Dendritic cell treated with granulocyte-macrophage colony-stimulating factor and Interleukin-4, amounts not matched to agents 40 ng/mL and 50 ng/mL, for 4 days (primary cell): ENCODE results near the gene GRHL1.

Experiments
- H3K27ac Mint-ChIP-seq: one replicate; pipeline ENCODE4 v1.8.0; 2022; ENCODE audit warnings: mild to moderate bottlenecking, mixed read lengths
- H3K27me3 Mint-ChIP-seq: one replicate; pipeline ENCODE4 v1.8.0; 2022; ENCODE audit warnings: mild to moderate bottlenecking, mixed read lengths
- H3K36me3 Mint-ChIP-seq: one replicate; pipeline ENCODE4 v1.8.0; 2022; ENCODE audit warnings: low read depth, mixed read lengths
- H3K4me1 Mint-ChIP-seq: one replicate; pipeline ENCODE4 v1.8.0; 2022; ENCODE audit warnings: low read depth, mixed read lengths
- H3K4me3 Mint-ChIP-seq: one replicate; pipeline ENCODE4 v1.8.0; 2022; ENCODE audit warnings: mild to moderate bottlenecking, moderate library complexity, mixed read lengths
- H3K9me3 Mint-ChIP-seq: one replicate; pipeline ENCODE4 v1.8.0; 2022; ENCODE audit warnings: mixed read lengths
- intact Hi-C: fragments of 100-400 bp; cut with micrococcal nuclease; formaldehyde crosslinking; loops from one replicate; pipeline ENCODE4 v1.15.0; 2022

The GRHL1 gene

DNA sequence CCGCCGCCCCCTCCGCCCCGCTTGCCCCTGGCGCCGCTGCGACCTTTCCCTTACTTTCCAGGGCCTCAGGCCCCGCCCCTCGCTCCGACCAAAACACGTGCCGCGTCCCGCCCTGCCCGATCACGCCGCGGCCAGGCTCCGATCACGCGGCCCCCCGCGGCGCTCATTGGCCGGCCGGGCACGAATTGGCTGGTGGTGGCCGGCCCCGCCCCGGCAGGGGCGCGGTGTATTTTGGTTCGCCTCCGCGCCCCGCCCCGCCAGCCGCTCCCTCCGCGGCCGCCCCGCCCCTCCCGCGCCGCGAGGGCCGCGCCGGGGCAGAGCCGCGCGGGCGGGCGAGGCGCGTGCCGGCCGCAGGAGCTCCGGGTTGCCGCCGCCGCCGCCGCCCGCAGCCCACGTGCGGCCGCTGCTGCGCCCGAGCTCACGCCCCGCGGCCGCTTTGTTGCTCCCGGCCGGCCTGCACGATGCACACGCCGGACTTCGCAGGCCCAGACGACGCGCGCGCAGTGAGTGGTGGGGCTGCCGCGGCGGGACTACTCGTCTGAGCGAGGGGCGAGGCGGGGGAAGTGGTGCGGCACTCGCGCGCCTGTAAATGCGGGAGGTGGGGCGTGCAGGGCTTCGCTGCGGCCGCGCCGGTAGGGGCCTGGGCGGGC, 91.9 kb downstream of the GRHL1 start, which contains the start of gene KLF11:
Gene KLF11, plus strand, starts transcription at position 295 of the 650 bp plus-strand sequence. Its CDS starts 167 bp downstream, at position 462.
- H3K9me3 Mint-ChIP-seq: no peaks in the 10 kb centered on the region
- peaks cover 80% of the 10 kb centered on the region for H3K4me1 Mint-ChIP-seq
- peak within 1 kb of the TSS; percentile 91 for H3K27ac Mint-ChIP-seq
- H3K36me3 Mint-ChIP-seq: peaks cover 65% of the 10 kb centered on the region
- peaks cover 14% of the 10 kb centered on the region for H3K27me3 Mint-ChIP-seq
- intact Hi-C loops: loop anchor here (2.0 kb wide), 1 partner anchor 53 kb away; no protein-coding TSS in a partner anchor
- H3K4me3 Mint-ChIP-seq: peak within 1 kb of the TSS; percentile 85

DNA sequence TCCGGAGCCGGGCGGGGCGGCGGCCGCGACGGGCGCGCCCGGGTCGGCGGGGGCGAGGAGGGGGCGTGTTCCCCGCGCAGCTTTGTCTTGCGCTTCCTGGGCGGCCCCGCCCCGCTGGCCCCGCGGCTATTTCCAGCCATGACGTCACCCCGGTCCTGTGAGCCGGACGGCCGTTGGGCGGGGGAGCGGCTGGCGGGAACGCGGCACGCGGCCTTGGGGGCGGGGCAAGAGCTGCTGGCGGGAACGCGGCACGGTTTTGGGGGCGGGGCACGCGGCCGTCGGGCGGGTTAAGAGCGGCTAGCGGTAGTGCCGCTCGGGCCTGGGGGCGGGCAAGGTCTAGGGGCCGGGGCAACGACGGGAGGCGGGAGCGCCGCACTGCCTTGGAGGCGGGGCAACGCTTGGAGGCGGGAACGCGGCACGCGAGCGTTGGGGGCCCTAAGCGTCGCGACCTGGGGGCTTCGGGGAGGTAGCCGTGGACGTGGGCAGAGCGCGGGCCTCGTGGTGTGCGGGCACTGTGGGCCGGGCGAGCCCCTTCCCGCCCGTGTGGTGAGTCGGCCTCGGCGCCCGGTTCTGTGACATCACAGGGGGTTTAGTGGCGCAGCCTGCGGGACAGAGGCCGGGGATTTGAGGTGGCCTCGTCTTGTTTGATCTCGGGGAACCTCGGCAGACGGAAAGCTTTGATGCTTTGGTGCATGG, 92.6 kb downstream of the GRHL1 start:
- peaks cover 14% of the 10 kb centered on the region for H3K27me3 Mint-ChIP-seq
- intact Hi-C loops: loop anchor here (1.0 to 2.0 kb wide), 2 partner anchors 8 to 53 kb away; no protein-coding TSS in a partner anchor
- no peaks in the 10 kb centered on the region for H3K9me3 Mint-ChIP-seq
- H3K36me3 Mint-ChIP-seq: peaks cover 66% of the 10 kb centered on the region
- peak overlapping the region; percentile 77 for H3K4me3 Mint-ChIP-seq
- peak overlapping the region; percentile 91 for H3K27ac Mint-ChIP-seq
- peaks cover 75% of the 10 kb centered on the region for H3K4me1 Mint-ChIP-seq

DNA sequence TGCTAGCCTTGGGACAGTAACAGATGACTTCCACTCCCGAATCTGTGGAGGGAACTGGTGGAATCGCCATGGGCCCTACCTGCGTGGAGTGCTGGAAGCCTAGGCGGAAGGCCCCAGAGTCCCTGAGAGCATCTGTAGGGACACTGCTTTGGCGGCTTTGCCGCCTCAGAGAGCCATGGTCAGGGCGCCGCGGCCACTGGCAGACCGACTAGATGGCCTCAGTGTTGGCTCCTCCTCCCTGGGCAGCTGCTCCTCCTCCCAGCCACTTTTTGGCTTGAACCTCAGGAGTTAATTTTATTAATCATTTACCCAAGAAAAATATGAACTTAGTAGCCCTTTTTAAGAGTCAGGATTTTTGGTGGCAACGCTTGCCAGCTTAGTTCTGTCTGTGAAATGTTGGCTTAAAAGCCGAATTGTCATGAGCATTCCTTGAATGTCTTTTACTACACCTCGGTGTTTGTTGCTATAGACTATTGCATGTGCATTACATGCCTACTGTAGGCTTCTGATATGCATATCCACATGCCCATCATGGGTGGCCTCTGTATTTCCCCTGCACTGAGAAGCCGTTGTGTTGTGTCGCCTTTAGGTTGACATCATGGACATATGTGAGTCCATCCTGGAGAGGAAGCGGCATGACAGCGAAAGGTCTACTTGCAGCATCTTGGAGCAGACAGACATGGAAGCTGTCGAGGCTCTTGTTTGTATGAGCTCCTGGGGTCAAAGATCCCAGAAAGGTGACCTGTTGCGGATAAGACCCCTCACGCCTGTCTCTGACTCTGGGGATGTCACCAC, 94.3 kb downstream of the GRHL1 start:
- Mint-ChIP-seq H3K4me1 (peaks cover 71% of the 10 kb centered on the region), H3K27ac (no peak overlapping the region), H3K36me3 (peaks cover 79% of the 10 kb centered on the region), H3K9me3 (no peaks in the 10 kb centered on the region), H3K27me3 (peaks cover 8% of the 10 kb centered on the region), H3K4me3 (no peak overlapping the region)
- intact Hi-C loops: loop anchor here (5.0 kb wide), 1 partner anchor 248 kb away; no protein-coding TSS in a partner anchor

DNA sequence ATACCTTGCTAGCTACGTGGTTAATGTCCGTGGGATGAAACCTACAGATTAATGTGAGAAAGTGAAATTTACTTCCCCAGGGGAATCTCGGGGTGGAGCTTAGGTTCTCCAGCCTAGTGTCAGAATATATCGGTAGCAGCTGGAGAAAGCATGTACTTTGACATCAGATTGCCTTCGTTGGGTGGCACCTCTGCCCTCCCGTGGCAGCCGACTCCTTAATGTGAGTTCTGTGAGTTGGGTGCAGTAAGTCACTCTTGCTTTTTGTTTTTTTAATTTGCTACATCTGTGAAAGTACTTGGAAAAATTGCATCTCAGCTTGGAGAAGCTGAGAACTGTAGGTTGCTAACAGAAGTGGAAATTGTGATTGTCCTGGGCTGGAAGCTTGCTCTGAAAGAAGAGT, 95.4 kb downstream of the GRHL1 start:
- H3K27me3 Mint-ChIP-seq: no peaks in the 10 kb centered on the region
- H3K9me3 Mint-ChIP-seq: no peaks in the 10 kb centered on the region
- H3K36me3 Mint-ChIP-seq: peaks cover 80% of the 10 kb centered on the region
- peaks cover 60% of the 10 kb centered on the region for H3K4me1 Mint-ChIP-seq
- H3K27ac Mint-ChIP-seq: peak overlapping the region; percentile 20
- no peak overlapping the region for H3K4me3 Mint-ChIP-seq
- intact Hi-C loops: loop anchor here (5.0 kb wide), 1 partner anchor 250 kb away; no protein-coding TSS in a partner anchor

DNA sequence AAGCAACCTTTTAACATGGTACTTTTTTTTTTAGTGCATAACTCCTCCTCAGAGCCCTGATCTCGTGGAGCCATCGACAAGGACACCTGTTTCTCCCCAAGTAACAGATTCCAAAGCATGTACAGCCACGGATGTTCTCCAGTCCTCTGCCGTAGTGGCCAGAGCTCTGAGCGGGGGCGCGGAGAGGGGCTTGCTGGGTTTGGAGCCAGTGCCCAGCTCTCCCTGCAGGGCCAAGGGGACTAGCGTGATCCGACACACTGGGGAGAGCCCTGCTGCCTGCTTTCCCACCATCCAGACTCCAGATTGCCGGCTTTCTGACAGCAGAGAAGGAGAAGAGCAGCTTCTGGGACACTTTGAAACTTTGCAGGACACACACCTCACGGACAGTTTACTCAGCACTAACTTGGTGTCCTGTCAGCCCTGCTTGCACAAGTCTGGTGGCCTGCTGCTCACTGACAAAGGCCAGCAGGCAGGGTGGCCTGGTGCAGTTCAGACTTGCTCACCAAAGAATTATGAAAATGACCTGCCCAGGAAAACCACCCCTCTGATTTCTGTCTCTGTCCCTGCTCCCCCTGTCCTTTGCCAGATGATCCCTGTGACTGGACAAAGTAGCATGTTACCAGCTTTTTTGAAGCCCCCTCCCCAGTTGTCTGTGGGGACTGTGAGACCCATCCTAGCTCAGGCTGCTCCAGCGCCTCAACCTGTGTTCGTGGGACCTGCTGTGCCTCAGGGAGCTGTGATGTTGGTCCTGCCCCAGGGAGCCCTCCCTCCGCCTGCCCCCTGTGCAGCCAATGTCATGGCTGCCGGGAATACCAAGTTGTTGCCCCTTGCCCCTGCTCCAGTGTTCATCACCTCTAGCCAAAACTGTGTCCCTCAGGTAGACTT, 96.4 kb downstream of the GRHL1 start:
- H3K27ac Mint-ChIP-seq: peak overlapping the region; percentile 20
- peaks cover 51% of the 10 kb centered on the region for H3K4me1 Mint-ChIP-seq
- H3K9me3 Mint-ChIP-seq: no peaks in the 10 kb centered on the region
- no peaks in the 10 kb centered on the region for H3K27me3 Mint-ChIP-seq
- intact Hi-C loops: loop anchor here (1.0 to 5.0 kb wide), 2 partner anchors 64 to 251 kb away; no protein-coding TSS in a partner anchor
- peaks cover 89% of the 10 kb centered on the region for H3K36me3 Mint-ChIP-seq
- no peak overlapping the region for H3K4me3 Mint-ChIP-seq

DNA sequence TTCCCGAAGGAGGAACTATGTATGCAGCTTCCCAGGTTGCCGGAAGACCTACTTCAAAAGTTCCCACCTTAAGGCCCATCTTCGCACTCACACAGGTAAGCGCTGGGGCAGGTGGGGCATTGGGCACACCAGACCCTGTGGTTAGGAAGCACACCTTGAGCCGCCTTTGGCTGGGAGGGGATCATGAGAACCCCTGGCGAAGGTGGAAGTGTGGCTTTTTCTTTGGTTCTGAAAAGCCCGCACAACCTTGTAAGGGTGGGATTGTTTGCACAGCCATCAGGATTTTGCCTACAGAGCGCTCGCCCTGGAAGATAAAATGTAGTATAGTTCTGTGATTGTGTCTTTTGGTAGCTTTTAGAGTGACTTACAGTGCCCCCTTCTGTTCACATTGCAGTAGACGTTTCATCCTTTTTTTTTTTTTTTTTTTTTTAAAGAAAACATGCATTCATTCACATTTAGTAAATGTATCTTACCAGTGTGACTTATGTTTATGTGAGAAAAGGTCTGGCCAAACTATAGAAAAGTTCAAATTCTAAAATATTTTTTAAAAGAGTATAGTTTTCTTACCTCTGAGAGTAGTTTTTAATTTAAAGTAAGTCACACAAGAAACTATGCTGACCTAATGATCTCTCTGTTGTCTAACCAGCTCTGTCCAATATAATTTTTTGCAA, 97.1 kb downstream of the GRHL1 start:
- intact Hi-C loops: loop anchor here (1.0 to 5.0 kb wide), 2 partner anchors 64 to 251 kb away; no protein-coding TSS in a partner anchor
- no peaks in the 10 kb centered on the region for H3K27me3 Mint-ChIP-seq
- peaks cover 50% of the 10 kb centered on the region for H3K4me1 Mint-ChIP-seq
- peaks cover 96% of the 10 kb centered on the region for H3K36me3 Mint-ChIP-seq
- no peaks in the 10 kb centered on the region for H3K9me3 Mint-ChIP-seq
- no peak overlapping the region for H3K27ac Mint-ChIP-seq
- H3K4me3 Mint-ChIP-seq: no peak overlapping the region
